Fibroblast of villous mesenchyme (primary cell): ENCODE results near the gene SPG7. TPM values are rescaled to one million over a fixed set of nuclear protein-coding genes. Genes with fewer than 3 reads are reported as not detected.
"Not testable (repeated sequence)": the region's sequence is repeated elsewhere in the genome, so short reads cannot be mapped to it uniquely, and the experiment has no call there.

ENCODE experiments used
- DNase-seq: peaks from one replicate; pipeline ENCODE4 v3.0.0-alpha.2; 2010; ENCODE audit warnings: low read depth
- H3K4me3 ChIP-seq: 2 replicates; pipeline ENCODE4 v1.5.1; 2011; ENCODE audit warnings: low read depth, mild to moderate bottlenecking, low read length
- total RNA-seq: library from RNA; depleted of rRNA; stranded (reverse); fragments of >200 nt; gene quantifications from 2 replicates; pipeline ENCODE4 v1.2.3, GENCODE V29; 2012
- TF ChIP-seq, protein P1 (sequence below): IDR thresholded peaks from 2 replicates; pipeline ENCODE4 v1.5.1; 2012; ENCODE audit warnings: low read depth, mild to moderate bottlenecking, low read length; ENCODE audit not compliant: insufficient read depth

SPG7 gene
- total RNA-seq, result 91.8 and 108 TPM in 2 replicates

DNA sequence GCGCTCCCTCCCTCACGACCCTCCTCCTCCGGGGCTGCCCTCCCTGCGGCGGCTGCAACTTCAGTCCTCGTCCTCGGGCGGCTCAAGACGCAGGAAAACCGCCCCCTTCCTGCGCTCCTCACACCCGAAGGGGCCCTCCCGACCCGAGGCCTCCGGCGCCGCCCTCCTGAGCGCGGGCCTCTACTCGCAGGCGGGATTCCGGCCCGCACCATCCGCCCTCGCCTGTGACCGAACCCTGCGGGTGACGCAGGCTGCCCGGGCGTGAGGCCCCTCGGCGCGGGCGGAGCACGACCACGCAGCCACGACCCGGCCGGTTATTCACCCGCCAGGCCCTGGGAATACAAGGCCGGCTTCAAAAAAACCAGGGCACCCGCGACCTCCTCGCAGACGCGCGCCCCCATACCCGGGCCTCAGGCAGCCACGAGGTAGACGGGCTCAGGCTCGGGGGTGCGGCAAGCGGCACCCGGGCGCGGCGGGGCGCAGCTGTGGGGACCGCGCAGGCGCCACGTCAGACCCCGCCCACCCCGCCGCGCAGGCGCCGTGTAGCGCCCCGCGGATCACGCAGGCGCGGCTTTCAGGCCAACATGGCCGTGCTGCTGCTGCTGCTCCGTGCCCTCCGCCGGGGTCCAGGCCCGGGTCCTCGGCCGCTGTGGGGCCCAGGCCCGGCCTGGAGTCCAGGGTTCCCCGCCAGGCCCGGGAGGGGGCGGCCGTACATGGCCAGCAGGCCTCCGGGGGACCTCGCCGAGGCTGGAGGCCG, at the start of gene SPG7:
SPG7 (plus strand) TSS at position 570 of the 757 bp plus-strand sequence; CDS start at position 585, 15 bp downstream.
- H3K4me3 ChIP-seq, result peak within 1 kb of the TSS; percentile 68
- peak; percentile 86 for DNase-seq

DNA sequence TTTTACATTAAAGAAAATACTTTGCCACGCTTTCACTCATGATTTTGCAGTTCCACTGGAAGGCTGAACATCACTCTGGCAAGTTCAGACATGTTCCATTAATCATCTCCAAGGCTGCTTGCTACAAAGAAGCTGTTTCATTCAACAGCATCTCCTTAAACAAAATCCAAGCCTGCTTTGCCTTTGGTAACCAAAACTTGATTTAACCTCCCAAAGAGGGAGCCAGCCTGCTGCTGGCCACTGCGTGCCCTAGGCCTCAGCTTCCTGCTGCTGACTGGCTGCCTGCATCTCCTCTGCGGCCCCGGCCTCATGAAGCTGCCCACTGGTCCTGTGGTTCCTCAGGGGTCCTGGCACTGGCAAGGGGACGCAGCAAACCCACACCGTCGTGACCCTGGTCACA, 49.7 kb upstream of the SPG7 start:
- no peak for DNase-seq
- TF ChIP-seq, protein P1, sequence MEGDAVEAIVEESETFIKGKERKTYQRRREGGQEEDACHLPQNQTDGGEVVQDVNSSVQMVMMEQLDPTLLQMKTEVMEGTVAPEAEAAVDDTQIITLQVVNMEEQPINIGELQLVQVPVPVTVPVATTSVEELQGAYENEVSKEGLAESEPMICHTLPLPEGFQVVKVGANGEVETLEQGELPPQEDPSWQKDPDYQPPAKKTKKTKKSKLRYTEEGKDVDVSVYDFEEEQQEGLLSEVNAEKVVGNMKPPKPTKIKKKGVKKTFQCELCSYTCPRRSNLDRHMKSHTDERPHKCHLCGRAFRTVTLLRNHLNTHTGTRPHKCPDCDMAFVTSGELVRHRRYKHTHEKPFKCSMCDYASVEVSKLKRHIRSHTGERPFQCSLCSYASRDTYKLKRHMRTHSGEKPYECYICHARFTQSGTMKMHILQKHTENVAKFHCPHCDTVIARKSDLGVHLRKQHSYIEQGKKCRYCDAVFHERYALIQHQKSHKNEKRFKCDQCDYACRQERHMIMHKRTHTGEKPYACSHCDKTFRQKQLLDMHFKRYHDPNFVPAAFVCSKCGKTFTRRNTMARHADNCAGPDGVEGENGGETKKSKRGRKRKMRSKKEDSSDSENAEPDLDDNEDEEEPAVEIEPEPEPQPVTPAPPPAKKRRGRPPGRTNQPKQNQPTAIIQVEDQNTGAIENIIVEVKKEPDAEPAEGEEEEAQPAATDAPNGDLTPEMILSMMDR, result no peak
- H3K4me3 ChIP-seq, result no peak overlapping the region

More for the DNA sequence above, at the start of gene SPG7:
- TF ChIP-seq, protein P1, result no peak

DNA sequence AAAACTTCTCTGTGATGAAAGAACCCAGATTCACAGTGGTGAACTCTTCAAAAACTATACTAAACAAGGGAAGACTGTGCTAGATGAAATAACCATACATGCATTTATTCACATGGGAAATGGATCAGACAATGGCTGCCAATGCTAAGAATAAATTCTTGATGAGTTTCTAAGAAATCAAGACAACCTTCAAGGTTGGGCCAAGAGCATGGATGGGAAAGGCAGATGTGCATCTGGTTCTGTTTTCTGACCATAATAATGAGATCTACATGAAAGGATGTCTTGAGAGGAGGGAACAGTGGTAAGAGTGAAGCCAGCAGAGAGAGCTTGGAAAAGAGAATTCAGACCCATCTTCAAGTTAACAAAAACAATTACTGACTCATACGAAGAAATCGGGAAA, 49.2 kb upstream of the SPG7 start:
- TF ChIP-seq, protein P1, result no peak
- no peak overlapping the region for H3K4me3 ChIP-seq
- DNase-seq, result no peak

DNA sequence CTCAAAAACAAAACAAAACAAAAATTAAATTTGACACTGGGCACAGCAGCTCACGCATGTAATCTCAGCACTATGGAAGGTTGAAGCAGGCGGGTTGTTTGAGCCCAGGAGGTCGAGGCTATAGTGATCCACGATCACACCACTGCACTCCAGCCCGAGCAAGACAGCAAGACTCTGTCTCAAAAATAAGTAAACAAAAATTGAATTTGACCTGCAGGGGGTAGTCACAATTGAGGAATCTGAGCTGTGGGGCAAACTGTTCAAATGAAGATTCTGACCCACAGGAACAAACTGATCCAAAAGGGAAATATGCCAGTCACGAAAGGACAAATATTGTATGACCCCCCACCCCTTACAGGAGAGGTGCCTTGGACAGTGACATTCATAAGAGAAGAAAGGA, 47.6 kb upstream of the SPG7 start:
- no peak for DNase-seq
- TF ChIP-seq, protein P1, result no peak
- no peak overlapping the region for H3K4me3 ChIP-seq

DNA sequence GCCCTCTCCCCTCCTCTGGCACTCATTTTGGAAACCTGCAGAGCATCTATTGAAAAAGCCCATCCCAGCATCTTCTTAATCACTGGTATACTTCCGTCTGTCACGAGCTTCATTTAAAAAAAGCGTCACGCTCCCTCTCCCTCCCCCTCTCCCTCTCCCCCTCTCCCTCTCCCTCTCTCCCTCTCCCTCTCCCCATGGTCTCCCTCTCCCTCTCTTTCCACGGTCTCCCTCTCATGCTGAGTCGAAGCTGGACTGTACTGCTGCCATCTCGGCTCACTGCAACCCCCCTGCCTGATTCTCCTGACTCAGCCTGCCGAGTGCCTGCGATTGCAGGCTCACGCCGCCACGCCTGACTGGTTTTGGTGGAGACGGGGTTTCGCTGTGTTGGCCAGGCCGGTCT, 46.3 kb upstream of the SPG7 start:
- H3K4me3 ChIP-seq, DNase-seq: not testable (repeated sequence)

DNA sequence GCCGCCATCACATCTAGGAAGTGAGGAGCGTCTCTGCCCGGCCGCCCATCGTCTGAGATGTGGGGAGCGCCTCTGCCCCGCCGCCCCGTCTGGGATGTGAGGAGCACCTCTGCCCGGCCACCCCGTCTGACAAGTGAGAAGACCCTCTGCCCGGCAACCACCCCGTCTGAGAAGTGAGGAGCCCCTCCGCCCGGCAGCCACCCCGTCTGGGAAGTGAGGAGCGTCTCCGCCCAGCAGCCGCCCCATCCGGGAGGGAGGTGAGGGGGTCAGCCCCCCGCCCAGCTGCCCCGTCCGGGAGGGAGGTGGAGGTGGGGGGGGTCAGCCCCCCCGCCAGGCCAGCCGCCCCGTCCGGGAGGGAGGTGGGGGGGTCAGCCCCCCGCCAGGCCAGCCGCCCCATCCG, 45.6 kb upstream of the SPG7 start:
- not testable (repeated sequence) for DNase-seq

DNA sequence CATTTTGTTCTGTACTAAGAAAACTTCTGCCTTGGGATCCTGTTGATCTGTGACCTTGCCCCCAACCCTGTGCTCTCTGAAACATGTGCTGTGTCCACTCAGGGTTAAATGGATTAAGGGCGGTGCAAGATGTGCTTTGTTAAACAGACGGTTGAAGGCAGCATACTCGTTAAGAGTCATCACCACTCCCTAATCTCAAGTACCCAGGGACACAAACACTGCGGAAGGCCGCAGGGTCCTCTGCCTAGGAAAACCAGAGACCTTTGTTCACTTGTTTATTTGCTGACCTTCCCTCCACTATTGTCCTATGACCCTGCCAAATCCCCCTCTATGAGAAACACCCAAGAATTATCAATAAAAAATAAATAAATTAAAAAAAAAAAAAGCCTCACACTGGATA, 44.9 kb upstream of the SPG7 start:
- DNase-seq, H3K4me3 ChIP-seq: not testable (repeated sequence)

More for the DNA sequence above, 45.6 kb upstream of the SPG7 start:
- not testable (repeated sequence) for H3K4me3 ChIP-seq

DNA sequence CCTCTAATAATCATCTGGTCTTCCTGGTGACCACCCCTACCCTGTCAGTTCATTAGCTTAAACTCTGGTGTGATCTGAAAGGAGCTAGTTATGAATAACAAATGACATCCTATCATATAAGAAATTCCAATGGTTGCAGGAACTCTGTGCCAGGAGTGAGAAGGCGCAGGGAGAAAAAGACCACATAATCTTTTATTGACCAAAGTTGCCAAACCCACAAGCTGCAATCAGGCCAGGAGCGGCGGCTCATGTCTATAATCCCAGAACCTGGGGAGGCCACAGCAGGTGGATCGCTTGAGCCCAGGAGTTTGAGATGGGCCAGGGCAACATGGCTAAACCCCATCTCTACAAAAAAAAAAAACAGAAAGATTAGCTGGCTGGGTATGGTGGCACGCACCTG, 41.3 kb upstream of the SPG7 start:
- TF ChIP-seq, protein P1, result no peak
- no peak overlapping the region for H3K4me3 ChIP-seq
- DNase-seq, result no peak

DNA sequence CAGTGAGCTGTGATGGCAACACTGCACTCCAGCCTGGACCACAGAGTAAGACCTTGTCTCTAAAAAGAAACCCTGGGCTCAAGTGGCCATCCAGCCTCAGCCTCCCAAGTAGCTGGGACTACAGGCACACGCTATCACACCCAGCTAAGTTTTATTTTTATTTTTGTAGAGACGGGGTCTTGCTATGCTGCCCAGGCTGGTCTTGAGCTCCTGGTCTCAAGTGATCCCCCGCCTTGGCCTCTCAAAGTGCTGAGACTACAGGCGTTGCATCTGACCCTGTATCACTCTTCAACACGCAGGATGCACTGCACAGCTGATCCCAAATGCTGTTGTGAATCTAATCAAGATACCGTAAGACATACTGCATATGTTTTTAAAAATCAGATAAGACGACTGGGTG, 40.8 kb upstream of the SPG7 start:
- H3K4me3 ChIP-seq, result no peak overlapping the region
- DNase-seq, result no peak
- TF ChIP-seq, protein P1, result no peak
